ENCODE results near the gene TRAIP. TPM values are rescaled to one million over a fixed set of nuclear protein-coding genes. Genes with fewer than 3 reads are reported as not detected.

Gene TRAIP
- total RNA-seq, 1 donor from 2014 or later: 3.2 TPM

DNA sequence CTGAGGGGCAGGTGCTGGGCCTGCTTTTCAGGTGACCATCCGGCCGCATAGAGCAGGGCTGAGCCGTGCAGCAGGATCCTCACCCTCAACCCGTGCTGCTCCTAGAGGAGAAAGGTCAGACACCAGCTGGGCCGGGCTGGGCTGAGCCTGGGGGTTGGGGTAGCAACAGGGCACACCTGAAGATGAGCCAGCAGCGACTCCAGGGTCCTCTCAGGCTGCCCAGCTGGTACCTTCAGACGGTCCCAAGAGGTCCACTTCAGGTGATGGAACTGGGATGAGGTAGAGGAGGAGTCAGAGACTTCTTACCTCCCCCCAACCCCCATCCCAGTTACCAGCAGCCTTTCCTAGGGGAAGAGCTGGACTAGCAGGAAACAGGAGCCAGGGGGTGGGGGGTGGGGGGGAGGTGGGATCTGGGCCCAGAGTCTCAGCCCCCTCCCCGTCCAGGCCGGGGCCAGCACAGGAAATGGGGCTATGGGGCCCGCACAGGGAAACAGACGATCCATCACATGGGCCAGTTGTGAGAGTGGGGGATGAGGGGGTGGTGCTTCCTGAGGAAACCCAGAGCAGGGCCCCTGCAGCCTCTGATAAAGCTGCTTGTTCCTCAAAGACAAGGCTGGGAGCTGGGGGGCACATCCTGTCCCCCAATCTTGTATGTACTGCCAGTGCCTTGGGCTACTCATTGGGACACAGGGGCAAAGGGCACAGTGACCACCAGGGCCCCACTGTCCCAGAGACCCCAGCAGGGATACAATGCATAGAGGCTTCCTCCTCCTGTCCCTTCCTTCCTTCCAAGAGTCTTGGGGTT, 50.3 kb downstream of the TRAIP start:
- no peak overlapping the region for H3K4me3 ChIP-seq (ENCODE audit: insufficient read depth, low read depth, low read length)
- H3K36me3 ChIP-seq (ENCODE audit: insufficient read depth, low read length): no peaks in the 10 kb centered on the region
- peaks cover 3% of the 10 kb centered on the region for H4K20me1 ChIP-seq (ENCODE audit: insufficient read depth, low read length)
- H3K27ac ChIP-seq (ENCODE audit: low read depth, low read length): no peak overlapping the region
- no peak overlapping the region for H2AFZ ChIP-seq (ENCODE audit: low read depth, low read length)
- no peaks in the 10 kb centered on the region for H3K9me3 ChIP-seq (ENCODE audit: insufficient read depth, low read depth, low read length)
- peaks cover 22% of the 10 kb centered on the region for H3K4me1 Mint-ChIP-seq (ENCODE audit: low read depth, unreplicated experiment)
- peaks cover 5% of the 10 kb centered on the region for H3K36me3 Mint-ChIP-seq (ENCODE audit: low read depth, unreplicated experiment)
- no peaks in the 10 kb centered on the region for H3K79me2 ChIP-seq (ENCODE audit: insufficient read depth, low read length)
- peak overlapping the region; percentile 52 for H3K4me2 ChIP-seq (ENCODE audit: low read length)
- peaks cover 21% of the 10 kb centered on the region for H3K4me1 ChIP-seq (ENCODE audit: insufficient read depth, low read length)
- peaks cover 2% of the 10 kb centered on the region for H3K9me3 Mint-ChIP-seq (ENCODE audit: unreplicated experiment)
- H3K4me3 Mint-ChIP-seq (ENCODE audit: unreplicated experiment): no peak overlapping the region
- TF ChIP-seq, protein P1, sequence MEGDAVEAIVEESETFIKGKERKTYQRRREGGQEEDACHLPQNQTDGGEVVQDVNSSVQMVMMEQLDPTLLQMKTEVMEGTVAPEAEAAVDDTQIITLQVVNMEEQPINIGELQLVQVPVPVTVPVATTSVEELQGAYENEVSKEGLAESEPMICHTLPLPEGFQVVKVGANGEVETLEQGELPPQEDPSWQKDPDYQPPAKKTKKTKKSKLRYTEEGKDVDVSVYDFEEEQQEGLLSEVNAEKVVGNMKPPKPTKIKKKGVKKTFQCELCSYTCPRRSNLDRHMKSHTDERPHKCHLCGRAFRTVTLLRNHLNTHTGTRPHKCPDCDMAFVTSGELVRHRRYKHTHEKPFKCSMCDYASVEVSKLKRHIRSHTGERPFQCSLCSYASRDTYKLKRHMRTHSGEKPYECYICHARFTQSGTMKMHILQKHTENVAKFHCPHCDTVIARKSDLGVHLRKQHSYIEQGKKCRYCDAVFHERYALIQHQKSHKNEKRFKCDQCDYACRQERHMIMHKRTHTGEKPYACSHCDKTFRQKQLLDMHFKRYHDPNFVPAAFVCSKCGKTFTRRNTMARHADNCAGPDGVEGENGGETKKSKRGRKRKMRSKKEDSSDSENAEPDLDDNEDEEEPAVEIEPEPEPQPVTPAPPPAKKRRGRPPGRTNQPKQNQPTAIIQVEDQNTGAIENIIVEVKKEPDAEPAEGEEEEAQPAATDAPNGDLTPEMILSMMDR (IDR thresholded peaks at IDR 0.05; ENCODE audit: insufficient read depth, low read depth, low read length): no peak
- no peak for TF ChIP-seq EZH2 (IDR thresholded peaks at IDR 0.05; ENCODE audit: insufficient read depth, low read length)
- no peak overlapping the region for H3K9ac ChIP-seq (ENCODE audit: low read length)
- H3K27me3 Mint-ChIP-seq (ENCODE audit: low read depth, unreplicated experiment): peaks cover 23% of the 10 kb centered on the region
- no peaks in the 10 kb centered on the region for H3K27me3 ChIP-seq (ENCODE audit: insufficient read depth, low read length)
- H3K27ac Mint-ChIP-seq (ENCODE audit: unreplicated experiment): no peak overlapping the region
- no peak for DNase-seq (ENCODE audit: low read depth)
- no peak for FAIRE-seq

DNA sequence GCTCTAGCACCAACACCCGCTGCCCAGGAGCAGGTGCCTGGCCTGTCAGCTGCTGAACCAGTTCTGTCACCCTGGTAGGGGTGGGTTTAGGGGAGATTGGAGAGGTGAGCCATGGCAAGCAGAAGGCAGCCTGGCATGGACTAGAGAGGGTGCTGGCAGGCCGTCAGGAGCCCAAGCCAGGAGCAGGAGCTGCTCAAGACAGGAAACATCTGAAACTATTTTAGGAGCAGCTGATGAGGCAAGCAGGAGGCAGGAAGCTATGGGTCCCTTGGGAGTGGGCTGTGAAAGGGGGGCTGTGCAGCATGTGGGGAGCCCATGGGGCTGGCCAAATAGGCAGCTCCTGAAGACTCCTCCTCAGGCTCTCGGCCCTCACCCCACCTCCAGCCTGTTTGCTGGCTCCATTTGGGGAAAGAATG, 51.0 kb downstream of the TRAIP start:
- Histone ChIP-seq H3K4me2 (ENCODE audit: low read length) (peak overlapping the region; percentile 52), H3K79me2 (ENCODE audit: insufficient read depth, low read length) (no peaks in the 10 kb centered on the region), H3K4me1 (ENCODE audit: insufficient read depth, low read length) (peaks cover 21% of the 10 kb centered on the region), H3K27me3 (ENCODE audit: insufficient read depth, low read length) (no peaks in the 10 kb centered on the region), H3K27ac (ENCODE audit: low read depth, low read length) (no peak overlapping the region), H3K9me3 (ENCODE audit: insufficient read depth, low read depth, low read length) (no peaks in the 10 kb centered on the region), H3K9ac (ENCODE audit: low read length) (peak overlapping the region; percentile 23), H2AFZ (ENCODE audit: low read depth, low read length) (no peak overlapping the region), H3K36me3 (ENCODE audit: insufficient read depth, low read length) (no peaks in the 10 kb centered on the region), H3K4me3 (ENCODE audit: insufficient read depth, low read depth, low read length) (no peak overlapping the region), H4K20me1 (ENCODE audit: insufficient read depth, low read length) (peaks cover 3% of the 10 kb centered on the region)
- peaks cover 22% of the 10 kb centered on the region for H3K4me1 Mint-ChIP-seq (ENCODE audit: low read depth, unreplicated experiment)
- FAIRE-seq: no peak
- peaks cover 3% of the 10 kb centered on the region for H3K9me3 Mint-ChIP-seq (ENCODE audit: unreplicated experiment)
- no peak for TF ChIP-seq EZH2 (IDR thresholded peaks at IDR 0.05; ENCODE audit: insufficient read depth, low read length)
- TF ChIP-seq, protein P1 (IDR thresholded peaks at IDR 0.05; ENCODE audit: insufficient read depth, low read depth, low read length): no peak
- peaks cover 24% of the 10 kb centered on the region for H3K27me3 Mint-ChIP-seq (ENCODE audit: low read depth, unreplicated experiment)
- no peak overlapping the region for H3K27ac Mint-ChIP-seq (ENCODE audit: unreplicated experiment)
- H3K36me3 Mint-ChIP-seq (ENCODE audit: low read depth, unreplicated experiment): peaks cover 3% of the 10 kb centered on the region
- no peak for DNase-seq (ENCODE audit: low read depth)
- H3K4me3 Mint-ChIP-seq (ENCODE audit: unreplicated experiment): peak overlapping the region; percentile 64

All from astrocyte (in vitro differentiated cells and primary cell).